ENCODE results near the gene SNAPC2. TPM values are rescaled to one million over a fixed set of nuclear protein-coding genes. Genes with fewer than 3 reads are reported as not detected.
"Not testable (repeated sequence)": the region's sequence is repeated elsewhere in the genome, so short reads cannot be mapped to it uniquely, and the experiment has no call there.

The SNAPC2 gene
- polyA plus RNA-seq, 1 donor from 2014 or later = 19.0 TPM

DNA sequence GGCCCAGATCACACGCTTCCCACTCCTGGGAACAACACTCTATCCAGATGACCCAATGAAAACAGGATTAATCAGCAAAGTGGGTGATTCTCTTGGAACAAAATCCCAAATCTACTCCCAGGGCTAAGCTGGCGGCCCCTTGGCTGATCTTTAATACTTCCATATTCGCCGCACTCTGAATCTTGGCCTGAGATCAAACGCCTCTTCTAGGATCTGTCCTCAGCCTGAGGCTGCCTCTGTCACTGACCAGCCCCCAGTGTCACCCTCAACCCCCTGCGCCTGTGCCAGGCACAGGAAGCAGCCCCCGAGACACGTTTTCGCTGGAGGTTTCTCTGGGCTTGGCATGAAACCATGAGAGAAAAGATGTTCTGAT is 8.2 kb downstream of the SNAPC2 start:
- Mint-ChIP-seq H3K4me3 (peak overlapping the region; percentile 21 to 85 (median 55)), H3K9me3 (no peaks in the 10 kb centered on the region), H3K4me1 (peaks cover 1 to 7% (median 1%) of the 10 kb centered on the region in 3 donors), H3K27ac (peak overlapping the region in 2 of 3 donors; percentile 53 to 76), H3K27me3 (peaks cover 1% of the 10 kb centered on the region), H3K36me3 (peaks cover 4% of the 10 kb centered on the region)

DNA sequence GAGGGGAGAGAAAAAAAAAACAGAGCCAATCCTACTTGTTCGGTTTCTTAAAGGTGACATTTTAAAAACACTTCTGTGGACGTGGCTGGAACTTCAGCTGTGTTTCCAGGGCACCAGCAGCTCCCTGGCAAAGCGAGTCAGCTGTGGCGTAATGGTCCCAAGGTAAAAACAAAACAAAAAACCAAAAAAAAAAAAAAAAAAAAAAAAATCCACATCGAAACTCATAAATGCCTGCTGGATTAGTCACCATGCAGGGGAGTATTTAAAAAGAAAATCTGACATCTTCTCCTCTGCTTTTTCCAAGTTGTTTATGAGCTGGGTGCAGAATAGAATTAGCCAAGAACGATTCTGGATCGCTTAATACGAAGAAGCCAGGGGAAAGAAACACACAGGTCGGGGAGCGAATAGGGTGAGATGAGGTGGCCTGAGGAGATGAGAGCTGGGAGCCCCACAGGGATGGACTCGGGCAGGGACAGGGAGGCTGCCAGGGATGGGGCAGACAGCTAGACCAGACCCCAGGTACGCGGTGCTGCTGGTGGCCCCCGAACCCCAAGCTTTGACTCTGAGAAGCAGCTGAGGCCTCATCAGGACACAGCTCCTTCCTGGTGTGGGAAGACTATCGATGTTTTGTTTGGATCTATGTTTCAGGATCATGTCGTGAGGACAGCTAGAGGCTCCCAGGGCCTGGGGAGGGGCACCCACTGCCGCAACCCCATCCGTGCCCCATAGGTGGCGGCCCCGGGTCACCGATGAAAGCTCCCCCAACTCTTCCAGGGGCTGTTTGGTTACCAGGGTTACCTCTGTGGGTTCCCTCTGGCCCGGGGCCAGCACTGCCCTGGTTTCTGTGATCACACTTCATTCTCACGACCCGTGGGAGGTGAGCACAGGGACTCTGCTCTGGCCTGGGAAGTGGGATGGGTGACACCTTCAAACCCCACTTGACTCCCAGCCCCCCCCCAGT is 8.9 kb downstream of the SNAPC2 start:
- Mint-ChIP-seq H3K27ac (peak overlapping the region; percentile 58 to 96 (median 83)), H3K4me1 (peaks cover 1 to 7% (median 1%) of the 10 kb centered on the region in 3 donors), H3K27me3 (peaks cover 1% of the 10 kb centered on the region), H3K36me3 (peaks cover 4% of the 10 kb centered on the region), H3K4me3 (peak overlapping the region in 3 of 4 donors; percentile 30 to 85 (median 63)), H3K9me3 (no peaks in the 10 kb centered on the region)

DNA sequence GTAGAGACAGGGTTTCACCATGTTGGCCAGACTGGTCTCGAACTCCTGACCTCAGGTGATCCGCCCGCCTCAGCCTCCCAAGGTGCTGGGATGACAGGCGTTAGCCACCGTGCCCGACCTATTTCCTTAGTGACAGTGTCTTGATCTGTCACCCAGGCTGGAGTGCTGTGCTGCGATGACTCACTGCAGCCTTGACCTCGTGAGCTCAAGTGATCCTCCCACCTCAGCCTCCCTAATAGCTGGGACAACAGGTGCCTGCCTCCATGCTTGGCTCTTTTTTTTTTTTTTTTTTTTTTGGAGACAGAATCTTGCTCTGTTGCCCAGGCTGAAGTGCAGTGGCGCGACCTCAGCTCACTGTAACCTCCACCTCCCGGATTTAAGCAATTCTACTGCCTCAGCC is 9.9 kb downstream of the SNAPC2 start:
- not testable (repeated sequence) for H3K27me3 Mint-ChIP-seq, H3K36me3 Mint-ChIP-seq, H3K4me3 Mint-ChIP-seq, H3K27ac Mint-ChIP-seq, H3K9me3 Mint-ChIP-seq, H3K4me1 Mint-ChIP-seq

DNA sequence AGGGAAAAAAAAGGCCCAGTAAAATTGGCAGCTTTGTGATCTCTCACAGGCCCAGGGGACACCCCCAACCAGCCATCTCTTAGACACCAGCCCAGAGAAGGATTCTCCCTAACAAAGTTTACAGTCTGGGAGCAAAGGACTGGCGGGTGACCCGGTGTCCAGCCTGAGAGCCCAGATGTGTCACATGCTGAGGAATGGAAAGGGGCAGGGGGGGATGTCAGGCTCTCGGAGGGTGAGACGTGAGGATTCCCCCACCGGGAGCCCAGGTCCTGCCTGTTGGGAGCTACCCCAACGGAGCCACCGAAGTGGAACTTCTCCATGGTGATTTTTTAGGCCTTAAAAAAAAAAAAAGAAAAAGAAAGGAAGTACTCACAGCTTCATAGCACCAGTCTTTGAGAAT is 10.6 kb downstream of the SNAPC2 start:
- Mint-ChIP-seq H3K27me3 (peaks cover 1% of the 10 kb centered on the region), H3K9me3 (no peaks in the 10 kb centered on the region), H3K36me3 (peaks cover 4% of the 10 kb centered on the region), H3K27ac (no peak overlapping the region), H3K4me3 (no peak overlapping the region), H3K4me1 (peaks cover 0 to 7% (median 0%) of the 10 kb centered on the region in 3 donors)

DNA sequence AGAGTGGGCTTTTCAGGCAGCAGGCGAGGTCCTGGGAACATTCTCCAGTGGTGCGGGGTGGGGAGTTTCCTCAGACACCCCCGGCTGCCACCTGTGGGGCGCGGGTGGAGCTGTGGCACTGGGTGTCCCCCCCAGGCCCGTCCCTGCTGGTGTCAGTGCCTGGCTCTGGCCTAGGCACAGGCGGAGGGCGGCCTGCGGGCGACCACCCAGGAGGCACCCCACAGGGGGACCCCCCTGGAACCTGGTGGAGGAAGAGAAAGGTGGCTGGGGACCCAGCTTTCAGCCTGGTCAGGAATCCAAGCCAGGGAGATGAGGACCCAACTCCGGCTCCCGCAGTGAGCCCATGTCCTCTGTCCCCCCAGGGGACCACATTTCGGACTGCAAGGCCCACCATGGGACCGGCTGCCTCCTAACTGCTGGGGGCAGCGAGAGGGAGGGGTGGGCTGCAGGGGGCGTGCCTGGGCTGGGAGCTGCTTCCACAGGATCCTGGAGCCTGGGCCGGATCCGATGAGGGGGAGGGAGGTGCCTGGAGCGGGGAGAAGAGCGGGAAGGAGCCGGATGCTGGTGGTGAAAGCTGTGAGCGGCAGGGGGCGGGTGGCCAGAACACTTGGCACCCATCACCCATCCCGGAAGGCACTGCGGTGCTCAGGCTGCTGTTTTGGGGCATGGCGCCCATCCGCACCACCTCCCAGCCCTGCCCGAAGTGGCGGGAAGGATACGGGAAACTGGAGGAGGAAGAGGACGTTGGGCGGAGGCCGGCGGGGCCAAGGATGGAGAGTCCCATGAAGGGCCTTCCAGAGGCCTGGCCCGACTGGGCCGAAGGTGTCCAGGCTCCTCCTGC is 11.3 kb downstream of the SNAPC2 start:
- Mint-ChIP-seq H3K27me3 (no peaks in the 10 kb centered on the region), H3K4me1 (peaks cover 0 to 7% (median 0%) of the 10 kb centered on the region in 3 donors), H3K27ac (no peak overlapping the region), H3K9me3 (no peaks in the 10 kb centered on the region), H3K4me3 (no peak overlapping the region), H3K36me3 (peaks cover 4% of the 10 kb centered on the region)

DNA sequence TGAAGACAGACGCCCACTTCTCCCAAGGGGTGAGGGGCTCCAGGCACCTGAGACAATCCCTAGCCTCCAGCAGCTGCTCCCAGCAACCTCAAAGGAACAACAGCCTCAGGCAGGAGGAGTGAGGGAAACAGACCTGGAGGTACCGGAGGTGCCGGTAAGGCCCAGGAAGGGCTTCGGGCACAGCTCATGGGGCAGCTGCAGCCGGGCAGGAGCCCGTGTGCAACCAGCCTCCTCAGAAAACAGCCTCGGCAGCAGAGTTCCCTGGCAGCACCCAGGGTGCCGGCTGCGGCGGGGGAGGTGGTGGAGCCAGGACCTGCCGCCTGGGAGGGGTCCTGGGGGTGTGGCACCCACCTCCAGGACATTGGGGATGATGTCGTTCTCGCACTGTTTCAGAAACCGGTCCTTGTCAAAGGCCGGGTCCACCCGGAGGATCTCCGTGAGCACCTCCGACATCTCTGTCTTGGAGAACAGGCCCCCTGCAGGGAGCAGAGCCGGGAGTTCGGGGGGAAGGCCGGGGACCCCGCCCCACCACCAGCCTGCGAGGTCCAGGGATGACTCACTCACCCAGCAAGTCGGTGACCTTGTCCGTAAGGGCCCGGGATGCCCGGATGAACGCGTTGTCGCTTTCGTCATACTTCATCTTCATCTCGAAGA is 12.3 kb downstream of the SNAPC2 start:
- H3K9me3 Mint-ChIP-seq = no peaks in the 10 kb centered on the region
- no peak overlapping the region for H3K27ac Mint-ChIP-seq
- H3K36me3 Mint-ChIP-seq = peaks cover 6% of the 10 kb centered on the region
- peak overlapping the region in 1 of 4 donors; percentile 55 for H3K4me3 Mint-ChIP-seq
- no peaks in the 10 kb centered on the region for H3K27me3 Mint-ChIP-seq
- peaks cover 0 to 7% (median 0%) of the 10 kb centered on the region in 3 donors for H3K4me1 Mint-ChIP-seq

DNA sequence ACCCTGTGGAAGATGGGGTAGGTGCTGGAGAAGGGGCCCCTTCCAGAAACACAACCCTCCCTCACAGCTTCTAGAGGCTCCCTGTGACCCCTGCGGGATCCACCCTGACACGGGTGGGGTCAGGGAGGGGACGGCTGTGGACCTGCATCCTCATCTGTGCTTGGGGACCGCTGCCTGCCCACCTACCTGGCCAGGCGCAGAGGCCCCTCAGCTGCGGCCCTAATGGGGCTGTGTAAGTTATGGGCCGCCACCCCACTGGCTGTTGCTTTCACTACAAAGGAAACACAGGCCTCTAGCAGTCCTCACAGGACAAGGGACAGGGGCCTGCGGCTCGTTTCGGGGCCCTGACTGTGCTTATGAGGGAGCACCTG is 12.8 kb downstream of the SNAPC2 start:
- H3K4me1 Mint-ChIP-seq = peaks cover 0 to 7% (median 0%) of the 10 kb centered on the region in 3 donors
- H3K27ac Mint-ChIP-seq = no peak overlapping the region
- H3K4me3 Mint-ChIP-seq = no peak overlapping the region
- H3K27me3 Mint-ChIP-seq = no peaks in the 10 kb centered on the region
- H3K36me3 Mint-ChIP-seq = peaks cover 6% of the 10 kb centered on the region
- H3K9me3 Mint-ChIP-seq = no peaks in the 10 kb centered on the region

DNA sequence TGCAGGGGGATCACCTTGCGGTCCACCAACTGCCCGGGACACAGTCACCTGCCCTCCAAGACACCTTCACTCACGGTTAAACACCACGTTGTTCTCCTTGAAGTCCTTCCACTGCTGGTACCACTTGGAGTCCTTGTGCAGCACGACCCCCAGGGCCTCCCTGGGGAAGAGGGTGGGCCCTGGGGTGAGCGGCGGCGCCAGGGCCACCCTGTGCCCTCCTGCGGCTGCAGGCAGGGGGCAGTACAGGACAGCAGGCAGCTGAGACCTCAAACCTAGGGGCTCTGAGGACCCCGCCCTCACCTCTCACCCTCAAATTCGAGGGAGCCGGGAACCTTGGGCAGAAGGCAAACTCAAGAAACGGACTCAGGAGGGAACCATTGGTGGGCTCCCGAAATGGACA is 13.3 kb downstream of the SNAPC2 start:
- no peaks in the 10 kb centered on the region for H3K9me3 Mint-ChIP-seq
- no peaks in the 10 kb centered on the region for H3K27me3 Mint-ChIP-seq
- no peak overlapping the region for H3K27ac Mint-ChIP-seq
- H3K4me1 Mint-ChIP-seq = peaks cover 0 to 3% (median 0%) of the 10 kb centered on the region in 3 donors
- H3K4me3 Mint-ChIP-seq = no peak overlapping the region
- H3K36me3 Mint-ChIP-seq = peaks cover 4% of the 10 kb centered on the region

DNA sequence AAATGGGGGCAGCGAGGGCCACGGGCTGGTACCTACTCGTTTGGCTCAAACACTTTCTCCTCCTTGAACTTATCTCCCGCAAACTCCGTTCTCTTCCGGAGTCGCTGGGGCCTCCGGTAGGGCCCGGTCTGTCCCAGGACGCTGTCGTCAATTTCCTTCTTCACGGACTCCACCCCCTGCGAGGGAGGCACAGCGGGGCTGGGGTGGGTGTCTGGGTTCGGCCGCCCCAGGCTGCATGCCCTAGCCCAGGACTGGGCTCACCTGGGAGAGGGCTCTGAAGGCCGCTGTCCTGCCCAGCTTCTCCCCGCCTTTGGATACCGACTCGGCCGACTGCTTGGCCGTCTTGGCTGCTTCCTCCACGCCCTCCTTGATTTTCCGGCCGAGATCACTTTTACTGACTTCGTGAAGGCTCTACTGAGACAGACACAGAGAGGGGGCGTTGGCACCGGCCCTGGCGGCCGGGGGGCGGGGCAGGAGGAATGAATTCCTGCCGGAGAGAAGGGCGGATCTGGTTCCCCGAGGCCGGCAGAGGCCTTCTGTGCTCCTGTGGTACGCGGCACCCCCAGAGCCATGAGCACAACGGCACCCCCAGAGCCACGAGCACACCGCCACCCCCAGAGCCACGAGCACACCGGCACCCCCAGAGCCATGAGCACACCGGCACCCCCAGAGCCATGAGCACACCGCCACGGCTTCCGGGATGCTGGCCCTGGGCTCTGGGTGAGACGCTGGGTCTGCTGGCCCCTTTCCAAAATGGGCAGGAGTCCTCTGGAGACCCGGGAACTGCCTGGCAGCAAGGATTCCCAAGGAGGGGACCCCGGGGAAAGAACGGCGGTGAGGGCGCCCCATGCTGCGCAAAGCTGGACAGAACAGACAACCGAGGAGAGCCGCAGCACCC is 13.9 kb downstream of the SNAPC2 start:
- Mint-ChIP-seq H3K36me3 (peaks cover 2% of the 10 kb centered on the region), H3K27ac (no peak overlapping the region), H3K9me3 (no peaks in the 10 kb centered on the region), H3K4me3 (no peak overlapping the region), H3K4me1 (peaks cover 0 to 3% (median 3%) of the 10 kb centered on the region in 3 donors), H3K27me3 (no peaks in the 10 kb centered on the region)

DNA sequence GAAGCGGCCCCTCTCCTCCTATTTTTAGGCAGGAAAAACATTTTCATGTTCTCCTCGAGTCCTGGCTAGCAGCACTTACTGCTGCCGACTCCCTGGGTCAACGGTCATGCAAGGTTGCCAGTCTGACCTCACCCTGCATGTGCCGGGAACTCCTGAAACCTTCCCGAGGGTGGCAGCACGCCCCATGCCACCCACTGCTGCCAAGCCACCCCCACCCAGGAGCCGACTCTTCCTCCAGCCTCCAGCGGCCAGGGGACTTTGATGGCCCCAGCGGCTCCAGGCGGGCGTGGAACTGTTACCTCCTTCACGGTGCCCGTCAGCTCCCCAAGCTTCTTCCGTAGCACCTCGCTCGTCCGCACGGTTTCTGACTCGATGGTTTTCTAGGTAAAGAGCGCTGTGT is 14.6 kb downstream of the SNAPC2 start:
- peaks cover 0 to 3% (median 3%) of the 10 kb centered on the region in 3 donors for H3K4me1 Mint-ChIP-seq
- no peaks in the 10 kb centered on the region for H3K9me3 Mint-ChIP-seq
- no peak overlapping the region for H3K4me3 Mint-ChIP-seq
- no peak overlapping the region for H3K27ac Mint-ChIP-seq
- H3K27me3 Mint-ChIP-seq = no peaks in the 10 kb centered on the region
- H3K36me3 Mint-ChIP-seq = peaks cover 2% of the 10 kb centered on the region

DNA sequence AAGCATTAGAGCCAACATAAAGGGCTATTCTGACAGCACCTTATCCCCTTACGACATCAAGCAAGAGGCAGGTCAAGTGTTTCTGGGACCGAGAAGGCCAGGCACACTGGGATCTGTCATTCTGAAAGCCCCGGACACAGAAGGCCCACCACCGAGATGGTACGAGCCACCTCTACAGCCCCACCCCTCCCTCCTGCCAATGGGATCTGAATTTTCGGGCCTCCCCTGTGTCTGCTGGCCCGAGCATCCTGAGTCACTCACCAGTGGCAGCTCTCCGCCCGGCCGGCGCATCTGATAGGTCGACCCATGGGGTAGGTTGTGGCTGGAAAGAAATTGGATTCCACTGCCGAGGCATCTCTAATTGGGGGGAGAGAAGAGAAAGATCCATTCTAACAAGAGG is 20.7 kb downstream of the SNAPC2 start:
- Mint-ChIP-seq H3K27me3 (no peaks in the 10 kb centered on the region), H3K27ac (peak overlapping the region in 1 of 3 donors; percentile 53), H3K4me3 (peak overlapping the region in 3 of 4 donors; percentile 23 to 72 (median 48)), H3K36me3 (peaks cover 4% of the 10 kb centered on the region), H3K4me1 (peaks cover 8 to 18% (median 15%) of the 10 kb centered on the region in 3 donors), H3K9me3 (no peaks in the 10 kb centered on the region)

DNA sequence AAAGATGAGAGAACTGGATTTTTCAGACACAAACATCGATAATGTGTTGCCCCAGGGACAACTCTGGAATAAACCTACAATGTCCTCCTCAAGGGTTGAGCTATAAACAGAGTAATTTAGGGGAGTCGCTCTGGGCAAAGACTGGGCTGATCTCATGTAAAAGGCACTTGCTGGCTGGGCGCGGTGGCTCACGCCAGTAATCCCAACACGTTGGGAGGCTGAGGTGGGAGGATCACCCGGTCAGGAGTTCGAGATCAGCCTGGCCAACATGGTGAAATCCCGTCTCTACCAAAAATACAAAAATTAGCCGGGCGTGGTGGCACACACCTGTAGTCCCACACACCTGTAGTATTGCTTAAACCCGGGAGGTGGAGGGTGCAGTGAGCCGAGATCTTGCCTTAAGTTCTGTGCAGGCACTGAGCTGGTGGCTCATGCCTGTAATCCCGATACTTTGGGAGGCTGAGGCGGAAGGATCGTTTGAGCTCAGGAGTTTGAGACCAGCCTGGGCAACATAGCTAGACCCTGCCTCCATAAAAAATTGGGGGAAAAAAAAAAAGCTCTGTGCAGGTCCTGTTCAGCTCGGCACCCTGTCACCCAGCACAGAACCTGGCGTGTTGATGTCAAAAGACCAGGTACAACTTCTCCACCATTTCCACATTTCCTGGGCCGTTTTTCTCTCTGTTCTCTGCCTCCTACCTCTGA is 21.9 kb downstream of the SNAPC2 start:
- peak overlapping the region in 2 of 3 donors; percentile 36 to 39 for H3K27ac Mint-ChIP-seq
- peak overlapping the region in 3 of 4 donors; percentile 64 to 87 (median 83) for H3K4me3 Mint-ChIP-seq
- no peaks in the 10 kb centered on the region for H3K9me3 Mint-ChIP-seq
- H3K4me1 Mint-ChIP-seq = peaks cover 8 to 18% (median 15%) of the 10 kb centered on the region in 3 donors
- peaks cover 2% of the 10 kb centered on the region for H3K36me3 Mint-ChIP-seq
- no peaks in the 10 kb centered on the region for H3K27me3 Mint-ChIP-seq

DNA sequence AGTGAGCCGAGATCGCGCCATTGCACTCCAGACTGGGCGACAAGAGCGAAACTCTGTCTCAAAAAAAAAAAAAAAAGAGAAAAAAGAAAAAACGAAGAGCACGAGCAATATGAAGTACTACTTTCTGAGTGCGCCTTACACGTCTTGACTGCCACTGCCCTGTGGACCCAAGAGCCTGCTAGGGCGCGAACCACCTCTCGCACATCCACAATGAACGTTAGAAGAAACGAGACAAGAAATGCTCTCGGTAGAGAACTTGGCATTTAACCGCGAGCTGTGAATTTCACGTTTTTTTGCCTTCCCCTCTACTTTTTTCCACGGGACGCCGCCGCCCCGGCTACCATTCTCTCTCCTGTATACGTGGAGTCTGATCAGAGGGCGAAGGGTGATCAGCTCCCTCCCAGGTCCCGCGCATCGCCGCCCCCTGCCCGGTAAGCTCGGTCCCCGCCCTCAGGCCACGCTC is 22.9 kb downstream of the SNAPC2 start:
- Mint-ChIP-seq H3K9me3 (no peaks in the 10 kb centered on the region), H3K4me3 (peak overlapping the region; percentile 83 to 97 (median 91)), H3K27me3 (no peaks in the 10 kb centered on the region), H3K4me1 (peaks cover 8 to 18% (median 15%) of the 10 kb centered on the region in 3 donors), H3K36me3 (peaks cover 2% of the 10 kb centered on the region), H3K27ac (peak overlapping the region; percentile 90 to 97 (median 91))
